ENCODE results near the gene DPF3. TPM values are rescaled to one million over a fixed set of nuclear protein-coding genes. Genes with fewer than 3 reads are reported as not detected.

The DPF3 gene
- total and polyA plus RNA-seq, 2 of the 13 experiments (the other 11 are each of a cell fraction or from before 2014, with no cell fraction given): 0.09 to 0.60 TPM

- TF ChIP-seq PAXIP1 (CRISPR knock-in tag; conservative IDR thresholded peaks at IDR 0.05): peak; percentile 32; the same call in 1 of the 2 replicates
- TF ChIP-seq HCFC1 (IDR thresholded peaks at IDR 0.05; ENCODE audit: low read depth, low read length): no peak
- TF ChIP-seq HOXA9 (CRISPR knock-in tag; IDR thresholded peaks at IDR 0.05; ENCODE audit: borderline replicate concordance): no peak
- peak; percentile 62 for TF ChIP-seq ZNF883 (CRISPR knock-in tag; IDR thresholded peaks at IDR 0.05; ENCODE audit: not compliant biosample characterization)
- no peak for TF ChIP-seq MLXIP (CRISPR knock-in tag; IDR thresholded peaks at IDR 0.05; ENCODE audit: borderline replicate concordance)
- no peak for TF ChIP-seq ZFP62 (CRISPR knock-in tag; IDR thresholded peaks at IDR 0.05)
- no peak; the same call in 1 of the 2 replicates for TF ChIP-seq RFXAP (CRISPR knock-in tag; IDR thresholded peaks at IDR 0.05; ENCODE audit: borderline replicate concordance)
- TF ChIP-seq PAF1 (CRISPR knock-in tag; IDR thresholded peaks at IDR 0.05): no peak
- no peak for TF ChIP-seq GLMP (CRISPR knock-in tag; IDR thresholded peaks at IDR 0.05; ENCODE audit: borderline replicate concordance)
- no peak for TF ChIP-seq TSC22D2 (CRISPR knock-in tag; IDR thresholded peaks at IDR 0.05; ENCODE audit: borderline replicate concordance)
- no peak for TF ChIP-seq LBX2 (CRISPR knock-in tag; IDR thresholded peaks at IDR 0.05; ENCODE audit: borderline replicate concordance)
- peak; percentile 64 for TF ChIP-seq ZNF543 (CRISPR knock-in tag; IDR thresholded peaks at IDR 0.05)
- no peak for TF ChIP-seq RARG (CRISPR knock-in tag; IDR thresholded peaks at IDR 0.05; ENCODE audit: low read depth)
- peak; percentile 42 for TF ChIP-seq HNRNPLL (IDR thresholded peaks at IDR 0.05; ENCODE audit: low read depth, low read length, poor library complexity, severe bottlenecking)
- TF ChIP-seq FOXP1 (IDR thresholded peaks at IDR 0.05): no peak
- no peak for TF ChIP-seq FOXP1 (CRISPR knock-in tag; IDR thresholded peaks at IDR 0.05)
- no peak for TF ChIP-seq ZKSCAN8 (CRISPR knock-in tag; IDR thresholded peaks at IDR 0.05; ENCODE audit: borderline replicate concordance)
- peak; percentile 57 for TF ChIP-seq HNF1B (CRISPR knock-in tag; IDR thresholded peaks at IDR 0.05)
- TF ChIP-seq ZNF34 (CRISPR knock-in tag; IDR thresholded peaks at IDR 0.05; ENCODE audit: borderline replicate concordance): 0 out of 2 replicates have a peak, but pooled peaks have one; percentile 58
Measured at GRCh38 chr14:72926292-72927028, 32.6 kb upstream of the DPF3 start, which contains the start of gene DCAF4 (continued).
